C4-2B (cell line): Measurements from ENCODE around the gene RBMS3.

Source experiments
- H3K27ac ChIP-seq: fragments of 450-650 bp; 2 replicates; pipeline ENCODE4 v1.5.1; 2017
- CTCF ChIP-seq: fragments of 450-650 bp; conservative IDR thresholded peaks from 2 replicates; pipeline ENCODE4 v1.5.1; 2017; ENCODE audit warnings: mild to moderate bottlenecking
- ZFX ChIP-seq: fragments of 450-650 bp; IDR thresholded peaks from 2 replicates; pipeline ENCODE4 v1.6.1; 2017

Gene RBMS3

DNA sequence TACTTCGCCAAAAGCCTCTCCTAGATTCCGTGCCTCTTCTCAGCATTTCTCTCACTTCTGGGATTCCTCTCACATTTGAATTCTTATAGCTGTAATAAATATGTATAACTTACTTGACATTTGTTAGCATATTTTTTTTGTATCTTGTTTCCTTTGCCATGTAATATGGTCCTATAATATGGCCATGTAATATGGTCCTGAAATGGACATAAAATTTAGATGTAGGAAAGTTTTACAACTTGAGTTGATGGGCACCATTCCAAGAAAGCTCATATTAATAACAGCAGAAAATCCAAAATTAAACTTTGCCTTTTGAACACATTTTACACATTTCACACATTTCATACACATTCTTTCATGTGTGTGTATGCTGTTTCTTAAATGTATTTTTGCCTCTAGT is 480.6 kb downstream of the RBMS3 start:
- no peak overlapping the region for H3K27ac ChIP-seq
- TF ChIP-seq ZFX (no peak), CTCF (no peak)

DNA sequence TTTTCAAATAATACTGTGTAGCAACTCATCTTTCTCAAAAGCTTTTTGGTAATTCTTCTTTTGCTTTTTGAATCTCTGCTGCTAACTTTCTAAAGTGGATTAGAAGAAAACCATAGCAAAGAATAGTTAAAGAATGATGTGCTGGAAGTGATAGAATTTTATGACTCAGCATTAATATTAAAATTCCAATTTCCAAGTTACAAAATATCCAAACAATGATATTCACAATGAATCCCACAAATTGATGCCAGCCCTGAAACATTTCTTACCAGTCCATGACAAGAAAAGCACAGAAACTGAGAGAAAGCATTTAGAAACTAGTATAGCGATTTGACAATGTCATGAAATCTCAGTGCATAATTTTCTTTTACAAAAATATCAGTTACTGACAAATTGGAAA is 482.2 kb downstream of the RBMS3 start:
- no peak for TF ChIP-seq CTCF
- no peak for TF ChIP-seq ZFX
- no peak overlapping the region for H3K27ac ChIP-seq

- H3K27ac ChIP-seq, result no peak overlapping the region
- TF ChIP-seq ZFX (no peak), CTCF (no peak)
Observed at GRCh38 chr3:29764041-29764440, 483.2 kb downstream of the RBMS3 start.

- no peak overlapping the region for H3K27ac ChIP-seq
- TF ChIP-seq CTCF, result peak; percentile 76
- TF ChIP-seq ZFX, result no peak
Observed at GRCh38 chr3:29764603-29765254, 483.9 kb downstream of the RBMS3 start.

DNA sequence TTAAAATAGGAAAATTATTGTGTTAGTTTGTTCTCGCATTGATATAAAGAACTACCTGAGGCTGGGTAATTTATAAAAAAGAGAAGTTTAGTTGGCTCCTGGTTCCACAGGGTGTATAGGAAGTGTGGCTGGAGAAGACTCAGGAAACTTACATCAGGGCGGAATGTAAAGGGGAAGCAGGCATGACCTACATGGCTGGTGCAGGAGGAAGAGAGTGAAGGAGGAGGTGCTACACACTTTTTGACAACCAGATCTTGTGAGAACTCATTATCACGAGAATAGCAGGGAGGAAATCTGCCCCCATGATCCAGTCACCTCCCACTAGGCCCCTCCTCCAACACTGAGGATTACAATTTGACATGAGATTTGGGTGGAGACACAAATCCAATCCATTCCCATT is 490.7 kb downstream of the RBMS3 start:
- no peak overlapping the region for H3K27ac ChIP-seq
- TF ChIP-seq ZFX (no peak), CTCF (no peak)

- no peak overlapping the region for H3K27ac ChIP-seq
- no peak for TF ChIP-seq ZFX
- TF ChIP-seq CTCF, result no peak
Observed at GRCh38 chr3:29772436-29772835, 491.6 kb downstream of the RBMS3 start.

- TF ChIP-seq ZFX, result no peak
- TF ChIP-seq CTCF, result no peak
- H3K27ac ChIP-seq, result no peak overlapping the region
Observed at GRCh38 chr3:29773481-29773880, 492.6 kb downstream of the RBMS3 start.
